Upper lobe of left lung (tissue), 4 donors: ENCODE results near the gene CDH15.

Experiments
- CTCF ChIP-seq, 6 experiments: fragments of 450-650 bp in 4 of 6; fragments of 200-600 bp in 2 of 6; sonication (generic) in 2 of 6; IDR thresholded peaks; one replicate each; pipeline ENCODE4 v1.5.1; 2016 to 2019; ENCODE audit warnings: antibody characterized with exemption in 6 of 6
- EP300 ChIP-seq, 4 donors: sonication (generic); formaldehyde crosslinking; IDR thresholded peaks; one replicate each; pipeline ENCODE4 v1.5.1; 2017; ENCODE audit warnings: antibody characterized with exemption in 4 of 4, control low read depth in 2 of 4
- POLR2A ChIP-seq, 4 donors: fragments of 450-650 bp; IDR thresholded peaks; one replicate each; pipeline ENCODE4 v1.5.1; 2016 to 2017; ENCODE audit warnings: antibody characterized with exemption in 4 of 4, mild to moderate bottlenecking in 2 of 4

GRCh38 chr16:89194340-89195311 lies 23.1 kb downstream of the CDH15 start:
- TF ChIP-seq CTCF (IDR thresholded peaks at IDR 0.05) = no peak
- no peak for TF ChIP-seq EP300 (IDR thresholded peaks at IDR 0.05)
- no peak for TF ChIP-seq POLR2A (IDR thresholded peaks at IDR 0.05)
